Medulla oblongata (tissue), 1 donor: ENCODE results near the gene SURF1.
"Not testable (repeated sequence)": the region's sequence is repeated elsewhere in the genome, so short reads cannot be mapped to it uniquely, and the experiment has no call there.

ENCODE experiments used
- DNase-seq: peaks from one replicate; pipeline ENCODE4 v3.0.0-alpha.2; 2015; ENCODE audit errors: extremely low spot score

Gene SURF1

GRCh38 chr9:133323211-133323610 lies 33.1 kb downstream of the SURF1 start:
- DNase-seq, result no peak

DNA sequence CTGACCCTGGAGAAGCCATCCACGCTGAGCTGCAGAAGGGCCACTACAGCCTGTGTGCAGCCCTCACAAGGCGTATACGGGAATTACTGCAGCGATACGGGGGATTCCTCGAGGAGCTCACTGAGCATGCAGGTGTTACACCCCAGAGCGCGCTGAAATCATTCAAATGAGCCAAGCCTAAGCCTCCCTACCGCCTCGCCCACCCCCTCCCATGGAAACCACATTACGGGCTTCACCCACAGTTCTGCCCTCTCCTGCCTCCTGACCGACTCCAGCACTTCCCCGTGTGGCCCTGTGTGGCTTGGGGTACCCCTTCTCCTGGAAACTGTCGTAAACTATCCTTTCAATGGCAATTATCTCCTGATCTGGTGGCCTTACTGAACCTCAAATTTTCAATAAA lies 33.6 kb downstream of the SURF1 start:
- DNase-seq, result no peak

- DNase-seq, result no peak
These were observed 34.8 kb downstream of the SURF1 start for GRCh38 chr9:133321411-133321935.

- DNase-seq, result no peak
These were observed 35.8 kb downstream of the SURF1 start for GRCh38 chr9:133320421-133320881.

GRCh38 chr9:133317551-133317950 lies 38.7 kb downstream of the SURF1 start:
- not testable (repeated sequence) for DNase-seq

DNA sequence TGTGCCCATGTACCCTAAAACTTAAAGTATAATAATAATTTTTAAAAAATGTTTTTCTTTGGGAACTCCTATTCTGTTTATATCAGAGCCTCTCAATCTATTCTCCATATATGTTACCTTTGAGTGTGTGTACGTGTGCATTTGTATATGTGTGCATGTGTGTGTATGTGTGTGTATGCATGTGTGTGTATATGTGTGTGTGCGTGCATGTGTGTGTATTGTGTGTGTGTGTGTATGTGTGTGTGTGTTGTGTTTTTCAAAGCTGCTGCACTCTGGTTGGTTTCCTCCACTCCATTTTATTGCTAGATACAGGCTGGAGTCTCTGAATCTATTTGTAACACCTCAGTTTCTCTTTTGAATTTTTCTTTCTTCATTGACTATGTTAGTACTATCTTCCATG lies 40.3 kb downstream of the SURF1 start:
- DNase-seq, result no peak

GRCh38 chr9:133309608-133310007 lies 46.7 kb downstream of the SURF1 start:
- DNase-seq, result no peak

GRCh38 chr9:133307301-133307700 lies 49.0 kb downstream of the SURF1 start:
- no peak for DNase-seq

DNA sequence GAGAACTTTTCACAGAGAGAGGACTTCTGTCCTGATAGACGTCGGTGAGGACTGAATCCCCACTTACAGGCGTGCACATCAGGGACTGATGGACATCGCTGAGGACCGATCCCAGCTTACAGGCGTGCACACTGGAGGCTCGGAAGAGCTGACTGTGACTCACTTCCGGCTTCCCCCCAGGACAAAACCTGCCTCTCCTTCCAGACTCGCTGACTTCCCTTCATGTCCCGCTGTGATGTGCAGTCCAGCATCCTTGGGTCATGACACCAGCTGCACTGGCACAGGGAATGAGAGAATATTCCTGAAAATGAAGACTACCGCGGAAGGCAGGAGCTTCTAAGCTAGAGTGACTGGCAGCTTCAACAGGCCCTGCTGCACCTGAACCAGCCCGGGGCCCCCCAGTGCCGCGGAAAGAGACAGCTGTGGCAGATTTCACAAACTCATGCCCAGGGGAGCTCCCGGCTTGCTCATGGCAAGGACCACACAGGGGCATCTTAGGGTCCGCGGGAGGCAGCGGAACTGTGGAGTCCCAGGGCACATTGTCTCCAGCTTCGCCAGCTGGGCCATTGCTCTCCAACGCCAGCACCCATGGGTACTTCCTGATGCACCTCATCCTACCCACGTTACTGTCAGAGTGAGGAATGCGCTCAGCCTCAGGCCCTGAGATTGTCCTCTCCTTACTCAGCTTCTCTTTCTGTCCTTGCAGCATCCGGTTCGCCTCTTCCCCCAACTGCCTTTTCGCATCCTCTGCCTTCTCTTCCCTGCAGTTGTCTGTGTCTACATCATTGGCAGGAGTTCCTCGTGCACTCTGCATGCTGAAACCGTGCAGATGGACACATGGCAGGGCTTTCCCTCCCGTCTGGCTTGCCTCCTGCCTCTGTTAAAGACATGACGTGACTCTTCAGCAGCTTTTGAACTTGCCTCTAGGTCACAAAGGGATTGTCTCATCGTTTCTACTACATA lies 49.8 kb downstream of the SURF1 start:
- DNase-seq, result no peak

- no peak for DNase-seq
These were observed 50.6 kb downstream of the SURF1 start for GRCh38 chr9:133305731-133306130.

- no peak for DNase-seq
These were observed 51.6 kb downstream of the SURF1 start for GRCh38 chr9:133304477-133305377.

DNA sequence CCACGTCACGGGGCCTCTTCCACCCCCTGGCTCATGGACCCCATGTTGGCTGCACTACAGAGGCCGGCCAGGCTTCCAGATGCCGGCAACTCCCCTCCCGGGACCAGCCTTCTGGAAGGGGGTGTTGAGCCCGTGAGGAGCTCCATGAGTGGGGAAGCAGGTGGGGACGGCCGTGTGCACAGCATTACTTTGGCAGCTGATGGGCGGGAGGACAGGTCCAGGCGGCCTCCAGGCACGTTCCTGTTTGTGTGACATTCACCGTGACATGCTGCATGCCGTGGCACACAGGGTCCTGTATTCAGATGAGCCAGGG lies 52.2 kb downstream of the SURF1 start:
- no peak for DNase-seq

GRCh38 chr9:133303266-133304157 lies 52.8 kb downstream of the SURF1 start:
- no peak for DNase-seq
